IMR-90 (cell line): ENCODE data around the gene MYCBP2. TPM values are rescaled to one million over a fixed set of nuclear protein-coding genes. Genes with fewer than 3 reads are reported as not detected.

ENCODE experiments used
- ATAC-seq: fragments of 200-7000 bp; cut with Tn5 transposase; 2 replicates; pipeline ENCODE4 v1.9.1; 2020; ENCODE audit warnings: low read depth, mild to moderate bottlenecking, moderate library complexity
- BruUV-seq: library from RNA; stranded (reverse); fragments of 400-500 nt; replicated peaks from 2 replicates; lab custom pipeline; 2021; lab: Mats Ljungman, UMichigan
- CTCF ChIA-PET: fragments of 300-600 bp; formaldehyde crosslinking; extraction: SDS; loops from one replicate; lab custom pipeline; 2021; ENCODE audit warnings: antibody characterized with exemption; lab: Yijun Ruan, JAX
- POLR2A ChIA-PET: fragments of 300-600 bp; sonication (Branson Sonifier 250); formaldehyde crosslinking; loops from one replicate; lab custom pipeline; 2022; ENCODE audit warnings: antibody characterized with exemption; ENCODE audit not compliant: unreplicated experiment; lab: Charles Lee
- DNase-seq: peaks from one replicate; pipeline ENCODE4 v3.0.0; 2013
- H2AFZ ChIP-seq: replicated peaks from 2 replicates; pipeline ENCODE3; 2013; ENCODE audit warnings: low read length, mild to moderate bottlenecking; ENCODE audit not compliant: poor library complexity
- H2AK5ac ChIP-seq: 2 replicates; pipeline ENCODE4 v1.6.1; 2013; ENCODE audit warnings: low read depth, low read length, inconsistent platforms
- H2AK9ac ChIP-seq: replicated peaks from 2 replicates; pipeline ENCODE3; 2013; ENCODE audit warnings: mild to moderate bottlenecking, low read depth, low read length, moderate library complexity; ENCODE audit not compliant: poor library complexity
- H2BK120ac ChIP-seq: 2 replicates; pipeline ENCODE4 v1.6.1; 2013; ENCODE audit warnings: low read depth, low read length, inconsistent platforms
- H2BK15ac ChIP-seq: 3 replicates; pipeline ENCODE4 v1.6.1; 2013; ENCODE audit warnings: low read depth, low read length, inconsistent platforms
- H2BK20ac ChIP-seq: 2 replicates; pipeline ENCODE4 v1.6.1; 2013; ENCODE audit warnings: low read depth, mild to moderate bottlenecking, inconsistent platforms, low read length, moderate library complexity
- H2BK5ac ChIP-seq: 2 replicates; pipeline ENCODE4 v1.6.1; 2013; ENCODE audit warnings: mild to moderate bottlenecking, low read depth, low read length, inconsistent platforms; ENCODE audit not compliant: poor library complexity, severe bottlenecking
- H3K14ac ChIP-seq: replicated peaks from 2 replicates; pipeline ENCODE4 v1.6.1; 2013; ENCODE audit warnings: low read depth, low read length, inconsistent platforms
- H3K18ac ChIP-seq: 2 replicates; pipeline ENCODE4 v1.6.1; 2013; ENCODE audit warnings: low read depth, low read length, control low read depth
- H3K23ac ChIP-seq: 2 replicates; pipeline ENCODE4 v1.6.1; 2013; ENCODE audit warnings: low read depth, low read length, inconsistent platforms
- H3K27ac ChIP-seq: 2 replicates; pipeline ENCODE4 v1.5.1; 2013; ENCODE audit warnings: mild to moderate bottlenecking, control low read depth, low read length; ENCODE audit not compliant: insufficient read depth
- H3K27me3 ChIP-seq: 2 replicates; pipeline ENCODE4 v1.6.1; 2013; ENCODE audit warnings: low read length; ENCODE audit not compliant: control insufficient read depth, insufficient read depth
- H3K36me3 ChIP-seq: 2 replicates; pipeline ENCODE4 v1.6.1; 2013; ENCODE audit warnings: low read length, mixed read lengths; ENCODE audit not compliant: control insufficient read depth, insufficient read depth
- H3K4ac ChIP-seq: 2 replicates; pipeline ENCODE4 v1.6.1; 2013; ENCODE audit warnings: low read depth, low read length, inconsistent platforms
- H3K4me1 ChIP-seq: 2 replicates; pipeline ENCODE4 v1.6.1; 2013; ENCODE audit warnings: low read length, mixed read lengths; ENCODE audit not compliant: control insufficient read depth, insufficient read depth
- H3K4me2 ChIP-seq: 2 replicates; pipeline ENCODE4 v1.6.1; 2013; ENCODE audit warnings: low read depth, mild to moderate bottlenecking, control low read depth, low read length, moderate library complexity
- H3K4me3 ChIP-seq: 2 replicates; pipeline ENCODE4 v1.5.1; 2013; ENCODE audit warnings: low read depth, mild to moderate bottlenecking, control low read depth, low read length, moderate library complexity; ENCODE audit not compliant: insufficient read depth
- H3K56ac ChIP-seq: 2 replicates; pipeline ENCODE4 v1.6.1; 2013; ENCODE audit warnings: low read length, inconsistent platforms; ENCODE audit not compliant: insufficient read depth; ENCODE audit errors: extremely low read depth
- H3K79me1 ChIP-seq, 2 experiments: 2 replicates each; pipeline ENCODE4 v1.6.1; 2013; ENCODE audit warnings: low read length in 2 of 2, inconsistent platforms in 1 of 2, low read depth in 1 of 2
- H3K9ac ChIP-seq: 2 replicates; pipeline ENCODE4 v1.6.1; 2013; ENCODE audit warnings: low read depth, low read length, control low read depth
- H3K9me1 ChIP-seq: 2 replicates; pipeline ENCODE4 v1.6.1; 2013; ENCODE audit warnings: low read length, inconsistent platforms; ENCODE audit not compliant: insufficient read depth
- H3K9me3 ChIP-seq: 2 replicates; pipeline ENCODE4 v1.6.1; 2013; ENCODE audit warnings: low read length; ENCODE audit not compliant: control insufficient read depth, insufficient read depth
- H4K20me1 ChIP-seq: 2 replicates; pipeline ENCODE4 v1.6.1; 2013; ENCODE audit warnings: low read length, inconsistent platforms; ENCODE audit not compliant: insufficient read depth
- H4K5ac ChIP-seq: 2 replicates; pipeline ENCODE4 v1.6.1; 2013; ENCODE audit warnings: mild to moderate bottlenecking, low read depth, low read length, control low read depth
- H4K8ac ChIP-seq, 2 experiments: 2 replicates each; pipeline ENCODE4 v1.6.1; 2013; ENCODE audit warnings: low read depth in 2 of 2, low read length in 2 of 2, control low read depth in 1 of 2, inconsistent platforms in 1 of 2
- H4K91ac ChIP-seq: 2 replicates; pipeline ENCODE4 v1.6.1; 2013; ENCODE audit warnings: low read depth, low read length, inconsistent platforms; ENCODE audit not compliant: insufficient read depth
- CHD1 ChIP-seq: IDR thresholded peaks from 2 replicates; pipeline ENCODE4 v1.6.1; 2012; ENCODE audit warnings: low read depth, low read length, improper control_type of control experiment
- MAFK ChIP-seq: IDR thresholded peaks from 2 replicates; pipeline ENCODE4 v1.6.1; 2012; ENCODE audit warnings: low read depth, low read length, improper control_type of control experiment
- RCOR1 ChIP-seq: IDR thresholded peaks from 2 replicates; pipeline ENCODE4 v1.6.1; 2012; ENCODE audit warnings: mild to moderate bottlenecking, low read length, improper control_type of control experiment; ENCODE audit not compliant: insufficient replicate concordance
- WGBS, 2 experiments: methylation state at CpG; one replicate each; pipeline versions ENCODE4 v1.1.5 to v1.1.7; 2013; ENCODE audit warnings: missing lambda C conversion rate in 2 of 2; ENCODE audit not compliant: insufficient read length in 1 of 2; ENCODE audit errors: extremely low coverage in 2 of 2; 5-methylcytosine and 5-hydroxymethylcytosine counted together
- dilution Hi-C: fragments of 300-500 bp; cut with HindIII; formaldehyde crosslinking; loops from one replicate; pipeline ENCODE4 v1.14.3; 2018; ENCODE audit warnings: low sequenced_read_pairs; ENCODE audit not compliant: unreplicated experiment
- in situ Hi-C: fragments of 300-500 bp; cut with MboI; formaldehyde crosslinking; loops from 3 replicates; pipeline ENCODE4 v1.14.3; 2019; ENCODE audit warnings: low sequenced_read_pairs, inconsistent platforms, mixed read lengths
- intact Hi-C: fragments of 100-400 bp; cut with micrococcal nuclease; formaldehyde crosslinking; loops from 2 replicates; pipeline ENCODE4 v1.10.0; 2022
- polyA plus RNA-seq, 3 experiments: library from polyadenylated mRNA; depleted of rRNA; stranded (reverse); fragments of >200 nt; gene quantifications; 2 replicates each; pipeline ENCODE4 v1.2.3, GENCODE V29; 2012; ENCODE audit warnings: low replicate concordance in 1 of 3
- total RNA-seq: library from RNA; depleted of rRNA; stranded (reverse); fragments of >200 nt; gene quantifications from 2 replicates; pipeline ENCODE4 v1.2.3, GENCODE V29; 2012

MYCBP2 gene
- total and polyA plus RNA-seq, 2 of the 4 experiments (the other 2 are of a cell fraction): 20.1 to 43.2 TPM

- no peak overlapping the region for H2BK20ac ChIP-seq
- peaks cover 3% of the 10 kb centered on the region for H3K27me3 ChIP-seq
- no peak overlapping the region for H2AK9ac ChIP-seq
- H3K9me3 ChIP-seq: no peaks in the 10 kb centered on the region
- H2BK120ac ChIP-seq: no peak overlapping the region
- no TSS peak for BruUV-seq
- WGBS, 2 experiments: no CpG with 5 or more reads among the region's 2 CpGs
- intact Hi-C loops (no loop called here), dilution Hi-C loops (no loop called here), in situ Hi-C loops (no loop called here)
- POLR2A ChIA-PET: no interaction called here
- H3K23ac ChIP-seq: no peak overlapping the region
- no peak overlapping the region for H4K8ac ChIP-seq
- H2BK15ac ChIP-seq: no peak overlapping the region
- no peak overlapping the region for H3K4me2 ChIP-seq
- H4K20me1 ChIP-seq: no peaks in the 10 kb centered on the region
- H3K4ac ChIP-seq: no peak overlapping the region
- H3K9ac ChIP-seq: no peak overlapping the region
- H3K56ac ChIP-seq: no peak overlapping the region
- no peak overlapping the region for H2BK5ac ChIP-seq
- no peak for DNase-seq
- no peak overlapping the region for H2AFZ ChIP-seq
- H3K79me1 ChIP-seq: no peaks in the 10 kb centered on the region
- no peak overlapping the region for H3K18ac ChIP-seq
- no peak for ATAC-seq
- no peak for TF ChIP-seq CHD1
- no peak for TF ChIP-seq MAFK
- no peak for TF ChIP-seq RCOR1
- H4K5ac ChIP-seq: no peak overlapping the region
- H3K9me1 ChIP-seq: no peaks in the 10 kb centered on the region
- no peak overlapping the region for H3K14ac ChIP-seq
- no peak overlapping the region for H4K91ac ChIP-seq
- H3K36me3 ChIP-seq: no peaks in the 10 kb centered on the region
- CTCF ChIA-PET: no interaction called here
- H3K4me1 ChIP-seq: no peaks in the 10 kb centered on the region
- no peak overlapping the region for H2AK5ac ChIP-seq
- no peak overlapping the region for H3K4me3 ChIP-seq
- H3K27ac ChIP-seq: no peak overlapping the region
These were observed 29.3 kb upstream of the MYCBP2 start for GRCh38 chr13:77356155-77356554.
